HepG2 (cell line): ENCODE measurements around the gene DUS1L. TPM values are rescaled to one million over a fixed set of nuclear protein-coding genes. Genes with fewer than 3 reads are reported as not detected.

Experiments
- CBFB ChIP-seq: sonication (generic); formaldehyde crosslinking; IDR thresholded peaks from 2 replicates; pipeline ENCODE4 v1.4.0; 2020; ENCODE audit warnings: missing genetic modification reagents
- HDAC1 ChIP-seq: sonication (generic); formaldehyde crosslinking; IDR thresholded peaks from 2 replicates; pipeline ENCODE4 v1.5.1; 2020; ENCODE audit warnings: mild to moderate bottlenecking, missing genetic modification reagents
- MTERF4 ChIP-seq: sonication (generic); formaldehyde crosslinking; IDR thresholded peaks from 2 replicates; pipeline ENCODE4 v1.8.0; 2023; ENCODE audit warnings: mild to moderate bottlenecking, missing genetic modification reagents
- NFAT5 ChIP-seq: sonication (generic); formaldehyde crosslinking; IDR thresholded peaks from 2 replicates; pipeline ENCODE4 v1.4.0; 2020; ENCODE audit warnings: missing genetic modification reagents
- PHF5A ChIP-seq: IDR thresholded peaks from one replicate; pipeline ENCODE4 v1.6.1; 2018; ENCODE audit warnings: low read depth, missing genetic modification reagents; ENCODE audit not compliant: unreplicated experiment
- POGK ChIP-seq: sonication (generic); formaldehyde crosslinking; conservative IDR thresholded peaks from 2 replicates; pipeline ENCODE4 v1.8.0; 2022; ENCODE audit warnings: mild to moderate bottlenecking, moderate library complexity, missing genetic modification reagents
- POLR2AphosphoS5 ChIP-seq: IDR thresholded peaks from 2 replicates; pipeline ENCODE4 v1.6.1; 2012; ENCODE audit warnings: low read depth, low read length
- TAF1 ChIP-seq: sonication (generic); formaldehyde crosslinking; IDR thresholded peaks from 2 replicates; pipeline ENCODE4 v1.4.0; 2020; ENCODE audit warnings: missing genetic modification reagents
- THAP11 ChIP-seq: IDR thresholded peaks from 2 replicates; pipeline ENCODE4 v1.6.1; 2016; ENCODE audit warnings: missing biosample characterization, missing genetic modification reagents
- ZBTB3 ChIP-seq: sonication (generic); formaldehyde crosslinking; IDR thresholded peaks from 2 replicates; pipeline ENCODE4 v1.4.0; 2020; ENCODE audit warnings: low read depth, mild to moderate bottlenecking, moderate library complexity, missing genetic modification reagents, borderline replicate concordance
- ZBTB4 ChIP-seq: sonication (generic); formaldehyde crosslinking; IDR thresholded peaks from 2 replicates; pipeline ENCODE4 v1.4.0; 2020; ENCODE audit warnings: missing genetic modification reagents, mild to moderate bottlenecking, borderline replicate concordance
- ZNF329 ChIP-seq: sonication (generic); formaldehyde crosslinking; IDR thresholded peaks from 2 replicates; pipeline ENCODE4 v1.9.0; 2021; ENCODE audit warnings: low read depth, mild to moderate bottlenecking, missing genetic modification reagents
- ZNF44 ChIP-seq: sonication (generic); formaldehyde crosslinking; IDR thresholded peaks from 2 replicates; pipeline ENCODE4 v1.5.1; 2020; ENCODE audit warnings: mild to moderate bottlenecking, missing genetic modification reagents
- ZNF547 ChIP-seq: sonication (generic); formaldehyde crosslinking; IDR thresholded peaks from 2 replicates; pipeline ENCODE4 v1.5.1; 2020; ENCODE audit warnings: mild to moderate bottlenecking, missing genetic modification reagents
- ZNF777 ChIP-seq: sonication (generic); formaldehyde crosslinking; IDR thresholded peaks from 2 replicates; pipeline ENCODE4 v1.4.0; 2020; ENCODE audit warnings: missing genetic modification reagents
- polyA plus RNA-seq, 8 experiments: library from polyadenylated mRNA; depleted of rRNA in 3 of 8; stranded (reverse) in 7 of 8; unstranded in 1 of 8; fragments of >200 nt; fragmentation: Illumina TruSeq in 4 of 8; extraction: Trizol in 4 of 8; gene quantifications; 2 replicates each; pipeline versions ENCODE4 v1.2.1 to v1.2.3, GENCODE V29; 2011 to 2016; ENCODE audit warnings: low read depth in 4 of 8, missing spikeins in 1 of 8, mixed read lengths in 1 of 8; ENCODE audit not compliant: insufficient read depth in 1 of 8
- total RNA-seq, 5 experiments: library from RNA; depleted of rRNA; stranded (reverse); fragments of >200 nt; fragmentation: Illumina TruSeq; extraction: Trizol; gene quantifications; 2 replicates each; pipeline ENCODE4 v1.2.3, GENCODE V29; 2016; ENCODE audit warnings: low read depth in 1 of 5
- TF ChIP-seq, protein P1 (sequence below): sonication (generic); formaldehyde crosslinking; IDR thresholded peaks from 2 replicates; pipeline ENCODE4 v1.4.0; 2020; ENCODE audit warnings: mild to moderate bottlenecking, missing genetic modification reagents

DUS1L gene
- total and polyA plus RNA-seq, 2 of the 13 experiments (the other 11 are each of a cell fraction or from before 2014, with no cell fraction given), result 81.0 to 109 TPM

- no peak for TF ChIP-seq ZNF329 (CRISPR knock-in tag)
- 0 out of 2 replicates have a peak, but pooled peaks have one; percentile 48 for TF ChIP-seq ZBTB3 (CRISPR knock-in tag)
- TF ChIP-seq NFAT5 (CRISPR knock-in tag), result 0 out of 2 replicates have a peak, but pooled peaks have one; percentile 22
- TF ChIP-seq CBFB, result peak; percentile 15; the same call in 1 of the 2 replicates
- TF ChIP-seq, protein P1, sequence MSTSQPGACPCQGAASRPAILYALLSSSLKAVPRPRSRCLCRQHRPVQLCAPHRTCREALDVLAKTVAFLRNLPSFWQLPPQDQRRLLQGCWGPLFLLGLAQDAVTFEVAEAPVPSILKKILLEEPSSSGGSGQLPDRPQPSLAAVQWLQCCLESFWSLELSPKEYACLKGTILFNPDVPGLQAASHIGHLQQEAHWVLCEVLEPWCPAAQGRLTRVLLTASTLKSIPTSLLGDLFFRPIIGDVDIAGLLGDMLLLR (CRISPR knock-in tag), result no peak
- TF ChIP-seq HDAC1 (CRISPR knock-in tag), result peak; percentile 45; the same call in 1 of the 2 replicates
- TF ChIP-seq POLR2AphosphoS5, result peak; percentile 34; the same call in 1 of the 2 replicates
- peak; percentile 87 for TF ChIP-seq ZNF777 (CRISPR knock-in tag)
- no peak for TF ChIP-seq PHF5A (CRISPR knock-in tag)
- 0 out of 2 replicates have a peak, but pooled peaks have one; percentile 56 for TF ChIP-seq MTERF4 (CRISPR knock-in tag)
- TF ChIP-seq ZNF44 (CRISPR knock-in tag), result no peak
- 0 out of 2 replicates have a peak, but pooled peaks have one; percentile 7 for TF ChIP-seq TAF1
- peak; percentile 36; the same call in 1 of the 2 replicates for TF ChIP-seq POGK (CRISPR knock-in tag)
- peak; percentile 51; the same call in 1 of the 2 replicates for TF ChIP-seq ZNF547 (CRISPR knock-in tag)
- peak; percentile 60; the same call in 1 of the 2 replicates for TF ChIP-seq ZBTB4
- peak; percentile 6; the same call in 1 of the 2 replicates for TF ChIP-seq THAP11
Measured at GRCh38 chr17:82050761-82051641, 14.6 kb downstream of the DUS1L start (continued).
